Prostate gland (tissue), 2 donors: Measurements from ENCODE around the gene DDX54. TPM values are rescaled to one million over a fixed set of nuclear protein-coding genes. Genes with fewer than 3 reads are reported as not detected.

Source experiments
- DNase-seq: peaks from one replicate; pipeline ENCODE4 v3.0.0-alpha.2; 2019; ENCODE audit warnings: low spot score
- H3K27ac ChIP-seq, 2 donors: fragments of 200-600 bp; sonication (generic); 2 replicates each; pipeline ENCODE4 v1.5.1; 2017 to 2019
- H3K27me3 ChIP-seq: fragments of 200-600 bp; sonication (generic); replicated peaks from 2 replicates; pipeline ENCODE4 v1.5.1; 2019; ENCODE audit not compliant: insufficient read depth
- H3K36me3 ChIP-seq, 2 donors: fragments of 200-600 bp; sonication (generic); 1 replicate in 1 of 2; 2 replicates in 1 of 2; pipeline versions ENCODE4 v1.5.1 to v1.8.1; 2017 to 2019
- H3K4me1 ChIP-seq: fragments of 200-600 bp; sonication (generic); replicated peaks from 2 replicates; pipeline ENCODE4 v1.5.1; 2019
- H3K4me3 ChIP-seq, 2 donors: fragments of 200-600 bp; sonication (generic); 2 replicates each; pipeline ENCODE4 v1.5.1; 2017 to 2019
- H3K9me3 ChIP-seq: fragments of 200-600 bp; sonication (generic); 2 replicates; pipeline ENCODE4 v1.5.1; 2017
- CTCF ChIP-seq, 4 experiments: fragments of 200-600 bp in 2 of 4; fragments of 450-650 bp in 2 of 4; sonication (generic) in 2 of 4; IDR thresholded peaks; 1 replicate in 3 of 4; 2 replicates in 1 of 4; pipeline ENCODE4 v1.5.1; 2016 to 2019; ENCODE audit warnings: antibody characterized with exemption in 4 of 4, mild to moderate bottlenecking in 2 of 4, moderate library complexity in 2 of 4
- POLR2A ChIP-seq: fragments of 450-650 bp; IDR thresholded peaks from one replicate; pipeline ENCODE4 v1.6.1; 2016; ENCODE audit warnings: antibody characterized with exemption, mild to moderate bottlenecking
- POLR2AphosphoS5 ChIP-seq: sonication (generic); formaldehyde crosslinking; IDR thresholded peaks from one replicate; pipeline ENCODE4 v1.6.1; 2017; ENCODE audit warnings: antibody characterized with exemption
- WGBS: methylation state at CpG from one replicate; pipeline ENCODE4 v1.1.5; 2018; 5-methylcytosine and 5-hydroxymethylcytosine counted together
- intact Hi-C: fragments of 100-400 bp; cut with DNase I; formaldehyde crosslinking; loops from one replicate; pipeline ENCODE4 v1.14.2; 2022
- total RNA-seq, 2 donors: library from RNA; depleted of rRNA; stranded (reverse); fragments of >200 nt; gene quantifications; one replicate each; pipeline ENCODE4 v1.1.0, GENCODE V29; 2016

Gene DDX54
- total RNA-seq, 2 donors from 2014 or later: 66.3 to 119 TPM

- H3K27me3 ChIP-seq: peaks cover 2% of the 10 kb centered on the region
- 85% methylated on average over 7 of the region's 7 CpGs for WGBS
- no peaks in the 10 kb centered on the region for H3K36me3 ChIP-seq
- intact Hi-C loops: no loop called here
- TF ChIP-seq POLR2AphosphoS5 (no peak), CTCF (IDR thresholded peaks at IDR 0.05) (no peak), POLR2A (no peak)
- H3K9me3 ChIP-seq: no peaks in the 10 kb centered on the region
- no peaks in the 10 kb centered on the region for H3K4me1 ChIP-seq
- H3K27ac ChIP-seq: no peak overlapping the region
- DNase-seq: no peak
- no peak overlapping the region for H3K4me3 ChIP-seq
Measured at GRCh38 chr12:113140706-113141105, 44.6 kb downstream of the DDX54 start.

GRCh38 chr12:113138826-113139225 lies 46.5 kb downstream of the DDX54 start:
- WGBS: 76% methylated on average over 3 of the region's 3 CpGs
- no peaks in the 10 kb centered on the region for H3K36me3 ChIP-seq
- TF ChIP-seq POLR2A: no peak
- TF ChIP-seq POLR2AphosphoS5: no peak
- TF ChIP-seq CTCF (IDR thresholded peaks at IDR 0.05): no peak
- no peaks in the 10 kb centered on the region for H3K9me3 ChIP-seq
- H3K4me1 ChIP-seq: no peaks in the 10 kb centered on the region
- intact Hi-C loops: no loop called here
- DNase-seq: no peak
- no peak overlapping the region for H3K4me3 ChIP-seq
- H3K27ac ChIP-seq: no peak overlapping the region
- peaks cover 10% of the 10 kb centered on the region for H3K27me3 ChIP-seq

- H3K27ac ChIP-seq: no peak overlapping the region
- H3K9me3 ChIP-seq: no peaks in the 10 kb centered on the region
- DNase-seq: no peak
- TF ChIP-seq POLR2AphosphoS5 (no peak), POLR2A (no peak), CTCF (IDR thresholded peaks at IDR 0.05) (no peak)
- H3K4me3 ChIP-seq: no peak overlapping the region
- H3K36me3 ChIP-seq: no peaks in the 10 kb centered on the region
- intact Hi-C loops: no loop called here
- no peaks in the 10 kb centered on the region for H3K4me1 ChIP-seq
- WGBS: 83% methylated on average over 12 of the region's 12 CpGs
- peaks cover 10% of the 10 kb centered on the region for H3K27me3 ChIP-seq
Measured at GRCh38 chr12:113137861-113138783, 47.2 kb downstream of the DDX54 start.

- no peak for TF ChIP-seq POLR2AphosphoS5
- no peak for TF ChIP-seq POLR2A
- no peak for TF ChIP-seq CTCF (IDR thresholded peaks at IDR 0.05)
- H3K4me1 ChIP-seq: no peaks in the 10 kb centered on the region
- intact Hi-C loops: no loop called here
- DNase-seq: no peak
- no peaks in the 10 kb centered on the region for H3K36me3 ChIP-seq
- no peak overlapping the region for H3K4me3 ChIP-seq
- peaks cover 10% of the 10 kb centered on the region for H3K27me3 ChIP-seq
- no peak overlapping the region for H3K27ac ChIP-seq
- WGBS: 85% methylated on average over 6 of the region's 6 CpGs
- no peaks in the 10 kb centered on the region for H3K9me3 ChIP-seq
Measured at GRCh38 chr12:113136990-113137511, 48.2 kb downstream of the DDX54 start.
